BE2C (cell line): Measurements from ENCODE around the gene TCP11.

Source experiments
- DNase-seq: peaks from one replicate; pipeline ENCODE4 v3.0.0-alpha.2; 2020
- H3K27me3 ChIP-seq: fragments of 250-450 bp; sonication (Bioruptor Pico); 2 replicates; pipeline ENCODE4 v1.5.1; 2020; ENCODE audit warnings: mild to moderate bottlenecking
- H3K36me3 ChIP-seq: fragments of 250-450 bp; sonication (Bioruptor Pico); 2 replicates; pipeline ENCODE4 v1.5.1; 2020; ENCODE audit warnings: mild to moderate bottlenecking
- H3K4me1 ChIP-seq: fragments of 250-450 bp; sonication (Bioruptor Pico); 2 replicates; pipeline ENCODE4 v1.5.1; 2020
- H3K4me3 ChIP-seq: 2 replicates; pipeline ENCODE4 v1.5.1; 2011; ENCODE audit warnings: low read depth, low read length
- H3K9me3 ChIP-seq: fragments of 250-450 bp; sonication (Bioruptor Pico); 2 replicates; pipeline ENCODE4 v1.5.1; 2020
- TF ChIP-seq, protein P1 (sequence below): IDR thresholded peaks from 2 replicates; pipeline ENCODE4 v1.5.1; 2012; ENCODE audit warnings: mild to moderate bottlenecking, low read depth, low read length

The TCP11 gene

DNA sequence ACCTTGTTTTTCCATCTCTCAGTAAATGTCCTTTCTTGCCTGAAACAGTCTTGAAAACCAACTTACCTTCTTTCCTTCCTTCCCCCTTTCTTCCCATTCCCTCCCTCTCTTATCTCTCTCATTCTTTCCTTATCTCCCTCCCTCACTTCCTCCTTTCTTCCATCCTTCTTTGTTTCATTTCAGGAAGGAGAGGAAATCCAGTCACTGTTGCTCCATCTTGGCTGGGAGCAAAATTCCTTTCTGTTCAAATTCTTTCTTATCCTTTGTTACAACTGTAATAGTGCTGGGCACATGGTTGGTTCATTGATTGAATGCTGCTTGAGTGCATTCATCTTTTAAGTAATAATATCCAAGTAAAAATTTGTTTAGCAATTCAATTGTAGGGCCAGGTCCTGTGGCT lies 17.4 kb upstream of the TCP11 start:
- Histone ChIP-seq H3K4me3 (no peak overlapping the region), H3K9me3 (no peaks in the 10 kb centered on the region), H3K36me3 (no peaks in the 10 kb centered on the region), H3K27me3 (no peaks in the 10 kb centered on the region; the same call in 1 of the 2 replicates), H3K4me1 (peaks cover 4% of the 10 kb centered on the region)
- DNase-seq, result no peak
- TF ChIP-seq, protein P1, sequence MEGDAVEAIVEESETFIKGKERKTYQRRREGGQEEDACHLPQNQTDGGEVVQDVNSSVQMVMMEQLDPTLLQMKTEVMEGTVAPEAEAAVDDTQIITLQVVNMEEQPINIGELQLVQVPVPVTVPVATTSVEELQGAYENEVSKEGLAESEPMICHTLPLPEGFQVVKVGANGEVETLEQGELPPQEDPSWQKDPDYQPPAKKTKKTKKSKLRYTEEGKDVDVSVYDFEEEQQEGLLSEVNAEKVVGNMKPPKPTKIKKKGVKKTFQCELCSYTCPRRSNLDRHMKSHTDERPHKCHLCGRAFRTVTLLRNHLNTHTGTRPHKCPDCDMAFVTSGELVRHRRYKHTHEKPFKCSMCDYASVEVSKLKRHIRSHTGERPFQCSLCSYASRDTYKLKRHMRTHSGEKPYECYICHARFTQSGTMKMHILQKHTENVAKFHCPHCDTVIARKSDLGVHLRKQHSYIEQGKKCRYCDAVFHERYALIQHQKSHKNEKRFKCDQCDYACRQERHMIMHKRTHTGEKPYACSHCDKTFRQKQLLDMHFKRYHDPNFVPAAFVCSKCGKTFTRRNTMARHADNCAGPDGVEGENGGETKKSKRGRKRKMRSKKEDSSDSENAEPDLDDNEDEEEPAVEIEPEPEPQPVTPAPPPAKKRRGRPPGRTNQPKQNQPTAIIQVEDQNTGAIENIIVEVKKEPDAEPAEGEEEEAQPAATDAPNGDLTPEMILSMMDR, result no peak

DNA sequence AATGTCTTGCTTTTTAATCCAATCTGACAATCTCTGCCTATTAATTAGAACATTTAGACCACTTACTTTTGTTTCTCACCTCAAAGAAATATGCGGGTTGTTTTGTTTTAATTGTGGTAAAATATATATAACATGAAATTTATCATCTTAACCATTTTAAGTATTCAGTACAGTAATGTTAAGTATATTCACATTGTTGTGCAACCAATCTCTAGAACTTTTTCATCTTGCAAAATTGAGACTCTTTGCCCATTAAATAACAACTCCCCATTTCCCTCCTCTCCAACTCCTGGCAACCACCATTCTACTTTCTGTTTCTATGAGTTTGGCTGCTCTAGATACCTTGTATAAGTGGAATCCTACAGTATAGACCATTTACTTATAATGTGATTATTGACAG lies 13.8 kb upstream of the TCP11 start:
- TF ChIP-seq, protein P1, result no peak
- Histone ChIP-seq H3K4me3 (no peak overlapping the region), H3K36me3 (no peaks in the 10 kb centered on the region), H3K4me1 (no peaks in the 10 kb centered on the region), H3K9me3 (no peaks in the 10 kb centered on the region), H3K27me3 (no peaks in the 10 kb centered on the region; the same call in 1 of the 2 replicates)
- DNase-seq, result no peak

DNA sequence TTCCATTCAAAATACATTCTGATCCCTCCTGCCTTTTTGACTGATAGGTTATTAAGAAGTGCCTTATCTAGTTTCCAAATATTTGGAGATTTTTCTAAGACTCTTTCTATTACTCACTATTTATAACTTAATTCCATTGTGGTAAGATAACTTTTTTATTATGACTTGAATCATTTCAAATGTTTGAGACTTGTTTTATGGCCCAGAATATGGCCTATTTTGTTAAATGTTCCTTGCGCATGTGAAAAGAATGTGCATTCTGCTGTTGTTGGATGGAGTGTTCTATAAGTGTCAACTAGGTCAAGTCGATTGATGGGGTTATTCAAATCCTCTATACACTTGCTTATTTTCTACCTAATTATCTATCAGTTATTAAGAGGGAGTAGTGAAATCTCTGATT lies 13.1 kb upstream of the TCP11 start:
- Histone ChIP-seq H3K36me3 (no peaks in the 10 kb centered on the region), H3K4me1 (no peaks in the 10 kb centered on the region), H3K4me3 (no peak overlapping the region), H3K9me3 (no peaks in the 10 kb centered on the region), H3K27me3 (no peaks in the 10 kb centered on the region; the same call in 1 of the 2 replicates)
- TF ChIP-seq, protein P1, result no peak
- DNase-seq, result no peak

DNA sequence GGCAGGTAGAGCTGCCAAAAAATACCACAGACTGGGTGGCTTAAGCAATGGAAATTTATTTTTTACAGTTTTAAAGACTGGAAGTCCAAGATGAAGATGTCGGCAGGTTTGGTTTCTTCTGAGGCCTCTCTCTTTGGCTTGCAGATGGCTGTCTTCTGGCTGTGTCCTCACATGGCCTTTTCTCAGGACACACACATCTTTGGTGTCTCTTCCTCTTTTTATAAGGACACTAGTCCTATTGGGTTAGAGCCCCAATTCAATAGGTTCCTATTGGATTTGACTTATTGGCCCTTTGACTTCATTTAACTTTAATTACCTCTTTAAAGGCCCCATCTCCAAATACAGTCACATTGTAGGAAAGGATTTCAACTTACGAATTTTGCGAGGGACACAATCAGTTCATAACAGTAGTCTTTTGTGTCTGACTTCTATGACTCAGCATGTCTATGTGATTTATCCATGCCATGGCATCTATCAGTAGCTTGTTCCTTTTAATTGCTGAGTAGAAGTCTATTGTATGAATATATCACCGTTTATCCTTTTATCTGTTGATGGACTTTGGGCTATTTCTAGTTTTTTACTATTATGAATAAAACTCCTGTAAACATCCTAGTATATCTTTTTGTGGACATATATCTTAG lies 11.0 kb upstream of the TCP11 start:
- H3K4me3 ChIP-seq, result no peak overlapping the region

DNA sequence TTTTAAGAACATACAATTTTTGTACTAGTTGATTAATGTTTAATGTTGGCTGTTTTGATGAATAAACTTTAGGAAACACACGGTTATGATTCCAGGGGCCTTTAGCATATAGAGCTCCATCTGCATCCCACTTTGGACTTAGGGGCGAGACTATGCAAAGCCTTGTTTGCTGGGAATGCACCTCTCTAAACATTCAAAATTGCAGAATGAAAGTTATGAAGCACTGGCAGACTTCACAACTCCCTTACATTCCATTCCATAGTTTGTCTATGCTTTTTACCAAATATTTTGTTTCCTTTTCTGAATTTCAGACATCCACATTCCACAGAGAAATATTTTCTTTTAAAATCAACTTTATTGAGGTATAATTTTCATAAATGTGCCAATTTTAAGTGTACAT lies 10.3 kb upstream of the TCP11 start:
- TF ChIP-seq, protein P1, result no peak
- no peaks in the 10 kb centered on the region for H3K36me3 ChIP-seq
- H3K27me3 ChIP-seq, result no peaks in the 10 kb centered on the region; the same call in 1 of the 2 replicates
- H3K4me1 ChIP-seq, result no peaks in the 10 kb centered on the region
- H3K9me3 ChIP-seq, result no peaks in the 10 kb centered on the region
- DNase-seq, result no peak
- H3K4me3 ChIP-seq, result no peak overlapping the region

More for the DNA sequence above, 11.0 kb upstream of the TCP11 start:
- no peaks in the 10 kb centered on the region for H3K4me1 ChIP-seq
- H3K36me3 ChIP-seq, result no peaks in the 10 kb centered on the region
- no peaks in the 10 kb centered on the region for H3K9me3 ChIP-seq
- no peaks in the 10 kb centered on the region; the same call in 1 of the 2 replicates for H3K27me3 ChIP-seq
- TF ChIP-seq, protein P1, result no peak
- DNase-seq, result no peak

DNA sequence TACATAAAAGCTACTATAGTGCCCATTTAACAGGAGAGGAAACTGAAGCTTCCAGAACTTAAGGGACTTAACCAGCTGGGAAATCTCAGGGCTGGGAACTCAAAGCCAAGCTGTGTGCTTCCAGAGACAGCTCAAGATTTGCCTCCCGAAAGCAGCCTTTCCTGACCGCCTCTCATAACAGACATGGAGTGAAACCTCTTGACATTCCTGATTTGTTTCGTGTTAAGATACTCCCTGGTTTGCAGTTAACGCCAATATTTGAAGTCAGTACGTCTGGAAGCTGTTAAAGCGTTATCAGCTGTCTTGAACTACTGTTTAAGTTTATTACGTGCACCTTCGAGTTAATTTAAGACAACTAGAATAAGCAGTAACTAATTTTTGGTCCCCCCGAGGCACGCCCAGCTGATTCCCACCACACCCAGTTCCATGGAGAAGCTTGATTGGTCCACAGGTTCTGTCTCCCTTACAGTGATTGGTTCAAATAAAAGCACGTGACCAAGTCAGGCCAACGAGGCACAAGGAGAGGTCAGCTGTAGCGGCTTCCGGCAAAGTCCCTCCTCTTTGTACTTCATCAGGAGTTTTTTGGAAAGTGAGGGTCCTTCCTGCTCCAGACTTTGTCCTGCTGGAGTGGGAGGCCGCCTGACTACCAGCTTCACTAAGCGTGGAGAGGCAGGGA lies 8.9 kb upstream of the TCP11 start:
- Histone ChIP-seq H3K4me1 (no peaks in the 10 kb centered on the region), H3K36me3 (no peaks in the 10 kb centered on the region), H3K27me3 (no peaks in the 10 kb centered on the region; the same call in 1 of the 2 replicates), H3K9me3 (no peaks in the 10 kb centered on the region), H3K4me3 (no peak overlapping the region)
- DNase-seq, result no peak
- TF ChIP-seq, protein P1, result no peak
